Suprapubic skin (tissue), 4 donors: ENCODE data around the gene CBL. TPM values are rescaled to one million over a fixed set of nuclear protein-coding genes. Genes with fewer than 3 reads are reported as not detected.

Experiments
- DNase-seq, 2 donors: peaks; one replicate each; pipeline ENCODE4 v3.0.0-alpha.2; 2019; ENCODE audit warnings: low spot score in 2 of 2
- H3K27ac ChIP-seq: fragments of 200-600 bp; sonication (generic); one replicate; pipeline ENCODE4 v1.5.1; 2019
- H3K27me3 ChIP-seq: fragments of 200-600 bp; sonication (generic); one replicate; pipeline ENCODE4 v1.5.1; 2019
- H3K36me3 ChIP-seq: fragments of 200-600 bp; sonication (generic); one replicate; pipeline ENCODE4 v1.5.1; 2019
- H3K4me1 ChIP-seq: fragments of 200-600 bp; sonication (generic); one replicate; pipeline ENCODE4 v1.5.1; 2019
- H3K4me3 ChIP-seq: fragments of 200-600 bp; sonication (generic); one replicate; pipeline ENCODE4 v1.5.1; 2019; ENCODE audit warnings: mild to moderate bottlenecking
- H3K9me3 ChIP-seq: fragments of 200-600 bp; sonication (generic); one replicate; pipeline ENCODE4 v1.5.1; 2019
- CTCF ChIP-seq, 2 donors: fragments of 200-600 bp in 1 of 2; fragments of 450-650 bp in 1 of 2; sonication (generic) in 1 of 2; IDR thresholded peaks; one replicate each; pipeline ENCODE4 v1.5.1; 2016 to 2019; ENCODE audit warnings: antibody characterized with exemption in 2 of 2, mild to moderate bottlenecking in 1 of 2, moderate library complexity in 1 of 2
- EP300 ChIP-seq: sonication (generic); formaldehyde crosslinking; IDR thresholded peaks from one replicate; pipeline ENCODE4 v1.6.1; 2017; ENCODE audit warnings: antibody characterized with exemption
- POLR2A ChIP-seq, 2 donors: fragments of 450-650 bp; IDR thresholded peaks; one replicate each; pipeline ENCODE4 v1.6.1; 2017; ENCODE audit warnings: antibody characterized with exemption in 2 of 2, mild to moderate bottlenecking in 2 of 2, moderate library complexity in 2 of 2
- POLR2AphosphoS5 ChIP-seq, 3 donors: sonication (generic); formaldehyde crosslinking; IDR thresholded peaks; one replicate each; pipeline ENCODE4 v1.6.1; 2017; ENCODE audit warnings: antibody characterized with exemption in 3 of 3
- WGBS: methylation state at CpG from one replicate; pipeline ENCODE4 v1.1.5; 2018; 5-methylcytosine and 5-hydroxymethylcytosine counted together
- total RNA-seq, 4 donors: library from RNA; depleted of rRNA; stranded (reverse); fragments of >200 nt; gene quantifications; one replicate each; pipeline ENCODE4 v1.1.0, GENCODE V29; 2016

The CBL gene
- total RNA-seq, 4 donors from 2014 or later, result 13.2 to 17.4 (median 17.2) TPM

GRCh38 chr11:119300198-119300964 lies 94.2 kb downstream of the CBL start:
- Histone ChIP-seq H3K27ac (no peak overlapping the region), H3K4me1 (no peaks in the 10 kb centered on the region), H3K9me3 (no peaks in the 10 kb centered on the region), H3K27me3 (no peaks in the 10 kb centered on the region), H3K4me3 (no peak overlapping the region), H3K36me3 (peaks cover 60% of the 10 kb centered on the region)
- DNase-seq, result no peak
- TF ChIP-seq POLR2A (IDR thresholded peaks at IDR 0.05) (no peak), CTCF (IDR thresholded peaks at IDR 0.05) (no peak), POLR2AphosphoS5 (IDR thresholded peaks at IDR 0.05) (no peak), EP300 (no peak)
- WGBS, result 93% methylated on average over 3 of the region's 3 CpGs

GRCh38 chr11:119303227-119303718 lies 97.1 kb downstream of the CBL start:
- Histone ChIP-seq H3K4me1 (peaks cover 6% of the 10 kb centered on the region), H3K9me3 (no peaks in the 10 kb centered on the region), H3K27me3 (no peaks in the 10 kb centered on the region), H3K4me3 (no peak overlapping the region), H3K27ac (no peak overlapping the region), H3K36me3 (peaks cover 46% of the 10 kb centered on the region)
- TF ChIP-seq POLR2A (IDR thresholded peaks at IDR 0.05) (no peak), EP300 (no peak), CTCF (IDR thresholded peaks at IDR 0.05) (no peak)
- DNase-seq, result no peak
- WGBS, result 90% methylated on average over 5 of the region's 5 CpGs

- H3K4me1 ChIP-seq, result peaks cover 16% of the 10 kb centered on the region
- TF ChIP-seq CTCF (IDR thresholded peaks at IDR 0.05) (no peak), POLR2AphosphoS5 (IDR thresholded peaks at IDR 0.05) (no peak), POLR2A (IDR thresholded peaks at IDR 0.05) (no peak), EP300 (no peak)
- H3K27me3 ChIP-seq, result no peaks in the 10 kb centered on the region
- H3K36me3 ChIP-seq, result peaks cover 38% of the 10 kb centered on the region
- peak overlapping the region; percentile 34 for H3K27ac ChIP-seq
- DNase-seq, result no peak
- 85% methylated on average over 7 of the region's 7 CpGs for WGBS
- H3K4me3 ChIP-seq, result no peak overlapping the region
- no peaks in the 10 kb centered on the region for H3K9me3 ChIP-seq
Measured at GRCh38 chr11:119305556-119306372, 99.6 kb downstream of the CBL start.

GRCh38 chr11:119306373-119306890 lies 100.3 kb downstream of the CBL start:
- WGBS, result 75% methylated on average over 5 of the region's 5 CpGs
- peaks cover 21% of the 10 kb centered on the region for H3K4me1 ChIP-seq
- no peaks in the 10 kb centered on the region for H3K27me3 ChIP-seq
- no peaks in the 10 kb centered on the region for H3K9me3 ChIP-seq
- H3K27ac ChIP-seq, result peak overlapping the region; percentile 34
- DNase-seq, result no peak
- H3K4me3 ChIP-seq, result no peak overlapping the region
- H3K36me3 ChIP-seq, result peaks cover 36% of the 10 kb centered on the region
- TF ChIP-seq POLR2A (IDR thresholded peaks at IDR 0.05) (no peak), CTCF (IDR thresholded peaks at IDR 0.05) (no peak), EP300 (no peak), POLR2AphosphoS5 (IDR thresholded peaks at IDR 0.05) (peak in 1 of 3 donors; percentile 17)

- Histone ChIP-seq H3K4me1 (peaks cover 21% of the 10 kb centered on the region), H3K27ac (peak overlapping the region; percentile 34), H3K27me3 (no peaks in the 10 kb centered on the region), H3K4me3 (no peak overlapping the region), H3K36me3 (peaks cover 34% of the 10 kb centered on the region), H3K9me3 (no peaks in the 10 kb centered on the region)
- 50% methylated on average over 1 of the region's 1 CpG for WGBS
- TF ChIP-seq CTCF (IDR thresholded peaks at IDR 0.05) (no peak), POLR2A (IDR thresholded peaks at IDR 0.05) (no peak), POLR2AphosphoS5 (IDR thresholded peaks at IDR 0.05) (no peak), EP300 (no peak)
- DNase-seq, result no peak
Measured at GRCh38 chr11:119307219-119307618, 101.1 kb downstream of the CBL start.
